Measurements from ENCODE around the gene HNRNPUL1. TPM values are rescaled to one million over a fixed set of nuclear protein-coding genes. Genes with fewer than 3 reads are reported as not detected.

HNRNPUL1 gene
- total RNA-seq, 2 experiments from 2014 or later, result 194 to 360 TPM

DNA sequence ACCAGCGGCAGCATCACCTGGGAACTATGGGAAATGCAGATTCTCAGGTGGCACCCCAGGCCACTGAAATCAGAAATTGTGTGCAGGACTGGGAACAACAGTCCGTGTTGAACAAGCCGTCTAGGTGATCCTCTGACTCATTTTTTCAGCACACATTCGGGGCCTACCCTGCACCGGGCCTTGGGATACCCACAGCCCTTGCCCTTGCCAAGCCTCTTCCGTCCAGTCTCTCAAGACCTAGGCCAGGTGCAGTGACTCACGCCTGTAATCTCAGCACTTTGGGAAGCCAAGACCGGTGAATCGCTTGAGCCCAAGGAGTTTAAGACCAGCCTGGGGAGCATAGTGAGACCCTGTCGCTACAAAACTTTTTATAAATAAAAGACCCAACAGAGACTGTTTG is 71.3 kb downstream of the HNRNPUL1 start:
- BruUV-seq (replicated peaks), result no TSS peak
- ChIA-PET POLR2A (no interaction called here), CTCF (ENCODE audit: unreplicated experiment) (no interaction called here)
- no peak overlapping the region for H2AFZ ChIP-seq (ENCODE audit: low read length)
- H3K9me2 ChIP-seq (ENCODE audit: insufficient read depth, low read length), result no peaks in the 10 kb centered on the region
- H3K9me3 ChIP-seq (ENCODE audit: low read length), result no peaks in the 10 kb centered on the region
- no peaks in the 10 kb centered on the region for H3K79me2 ChIP-seq (ENCODE audit: insufficient read depth, low read depth, low read length)
- no peaks in the 10 kb centered on the region for H3K4me1 ChIP-seq (ENCODE audit: insufficient read depth, low read length, poor library complexity, severe bottlenecking)
- intact Hi-C loops (cut with micrococcal nuclease; ENCODE audit: unreplicated experiment), result no loop called here
- TF ChIP-seq CTCF (conservative IDR thresholded peaks at IDR 0.05; ENCODE audit: low read length), result no peak
- DNase-seq (ENCODE audit: low spot score), result no peak
- no peak overlapping the region for H3K4me2 ChIP-seq (ENCODE audit: low read length)
- no peak overlapping the region for H3K27ac ChIP-seq (ENCODE audit: low read depth, low read length, poor library complexity, severe bottlenecking)
- H4K20me1 ChIP-seq (ENCODE audit: insufficient read depth, low read length), result no peaks in the 10 kb centered on the region; the same call in 1 of the 2 replicates
- H3K4me3 ChIP-seq (ENCODE audit: low read depth, low read length, poor library complexity, severe bottlenecking), result no peak overlapping the region
- peaks cover 89% of the 10 kb centered on the region for H3K36me3 ChIP-seq (ENCODE audit: insufficient read depth, low read length)

DNA sequence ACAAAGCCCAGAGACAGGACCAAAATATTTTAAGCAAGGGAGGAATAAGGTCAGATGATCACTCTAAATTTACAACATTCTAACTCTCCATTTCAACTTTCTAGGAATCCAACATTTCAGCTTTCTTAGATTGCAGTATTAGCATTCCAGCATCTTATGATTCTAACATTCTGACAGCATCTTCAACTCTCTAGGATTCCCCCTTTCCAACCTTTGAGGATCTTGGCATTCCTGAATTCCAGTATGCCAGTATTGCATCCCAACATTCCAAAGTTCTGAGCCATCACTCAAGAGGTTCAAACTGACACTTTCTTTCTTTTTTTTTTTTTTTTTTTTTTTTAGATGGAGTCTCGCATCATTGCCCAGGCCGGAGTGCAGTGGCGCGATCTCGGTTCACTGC is 75.8 kb downstream of the HNRNPUL1 start:
- Histone ChIP-seq H3K4me1 (ENCODE audit: insufficient read depth, low read length, poor library complexity, severe bottlenecking) (no peaks in the 10 kb centered on the region), H3K4me2 (ENCODE audit: low read length) (no peak overlapping the region), H3K27ac (ENCODE audit: low read depth, low read length, poor library complexity, severe bottlenecking) (no peak overlapping the region), H3K4me3 (ENCODE audit: low read depth, low read length, poor library complexity, severe bottlenecking) (no peak overlapping the region), H3K79me2 (ENCODE audit: insufficient read depth, low read depth, low read length) (no peaks in the 10 kb centered on the region), H3K36me3 (ENCODE audit: insufficient read depth, low read length) (peaks cover 85% of the 10 kb centered on the region), H3K9me3 (ENCODE audit: low read length) (no peaks in the 10 kb centered on the region), H4K20me1 (ENCODE audit: insufficient read depth, low read length) (no peaks in the 10 kb centered on the region; the same call in 1 of the 2 replicates), H2AFZ (ENCODE audit: low read length) (no peak overlapping the region), H3K9me2 (ENCODE audit: insufficient read depth, low read length) (no peaks in the 10 kb centered on the region)
- ChIA-PET POLR2A (interaction anchor here (1.0 kb wide), 1 partner anchor 9 kb away, joined by 3 read pairs; no protein-coding TSS in a partner anchor), CTCF (ENCODE audit: unreplicated experiment) (no interaction called here)
- DNase-seq (ENCODE audit: low spot score), result no peak
- intact Hi-C loops (cut with micrococcal nuclease; ENCODE audit: unreplicated experiment), result no loop called here
- BruUV-seq (replicated peaks), result TSS peak; percentile 90
- no peak for TF ChIP-seq EZH2phosphoT487 (IDR thresholded peaks at IDR 0.05; ENCODE audit: borderline replicate concordance, low read depth, low read length)
- TF ChIP-seq CTCF (conservative IDR thresholded peaks at IDR 0.05; ENCODE audit: low read length), result no peak

DNA sequence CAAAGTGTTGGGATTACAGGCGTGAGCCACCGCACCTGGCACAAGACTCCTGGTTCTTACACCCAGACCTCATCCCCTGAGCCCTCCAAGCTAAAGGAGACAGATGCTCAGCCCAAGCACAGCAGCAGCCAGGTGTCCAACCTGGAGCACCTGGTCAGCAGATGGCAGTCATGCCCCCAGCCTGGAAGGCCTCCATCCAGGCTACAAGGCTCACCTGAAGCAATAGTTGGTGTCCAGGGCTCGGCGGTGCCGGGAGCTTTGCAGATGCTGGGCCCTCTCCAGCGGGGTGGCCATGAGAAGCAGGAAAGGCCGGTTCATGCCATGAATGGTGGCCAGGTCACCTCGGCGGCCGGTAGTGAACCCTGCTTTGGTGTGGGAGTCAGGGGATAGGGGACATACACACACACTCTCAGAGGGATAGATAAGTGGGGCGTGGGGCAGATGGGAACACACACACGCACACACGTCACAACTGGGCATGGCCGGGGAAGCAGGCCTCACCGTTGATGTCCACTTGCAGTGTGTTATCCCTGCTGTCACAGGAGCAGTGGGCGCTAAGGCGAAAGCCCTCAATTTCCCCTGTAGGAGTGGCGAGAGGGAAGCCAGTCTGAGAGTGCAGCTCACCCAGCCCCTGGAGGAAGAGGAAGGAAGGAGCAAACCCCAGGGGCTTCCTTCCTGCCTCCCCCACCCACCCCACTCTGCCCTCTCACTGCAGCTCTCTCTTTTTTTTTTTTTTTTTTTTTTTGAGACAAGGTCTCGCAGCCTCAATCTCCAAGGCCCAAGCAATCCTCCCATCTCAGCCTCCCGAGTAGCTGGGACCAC is 77.7 kb downstream of the HNRNPUL1 start:
- peaks cover 83% of the 10 kb centered on the region for H3K36me3 ChIP-seq (ENCODE audit: insufficient read depth, low read length)
- no peaks in the 10 kb centered on the region for H3K9me3 ChIP-seq (ENCODE audit: low read length)
- POLR2A ChIA-PET, result no interaction called here
- TF ChIP-seq EZH2phosphoT487 (IDR thresholded peaks at IDR 0.05; ENCODE audit: borderline replicate concordance, low read depth, low read length) (no peak), CTCF (conservative IDR thresholded peaks at IDR 0.05; ENCODE audit: low read length) (no peak)
- intact Hi-C loops (cut with micrococcal nuclease; ENCODE audit: unreplicated experiment), result no loop called here
- BruUV-seq (replicated peaks), result no TSS peak
- H3K9me2 ChIP-seq (ENCODE audit: insufficient read depth, low read length), result no peaks in the 10 kb centered on the region
- H3K27ac ChIP-seq (ENCODE audit: low read depth, low read length, poor library complexity, severe bottlenecking), result no peak overlapping the region
- H3K4me1 ChIP-seq (ENCODE audit: insufficient read depth, low read length, poor library complexity, severe bottlenecking), result no peaks in the 10 kb centered on the region
- no peak overlapping the region for H3K4me3 ChIP-seq (ENCODE audit: low read depth, low read length, poor library complexity, severe bottlenecking)
- H3K4me2 ChIP-seq (ENCODE audit: low read length), result no peak overlapping the region
- no peaks in the 10 kb centered on the region; the same call in 1 of the 2 replicates for H4K20me1 ChIP-seq (ENCODE audit: insufficient read depth, low read length)
- DNase-seq (ENCODE audit: low spot score), result no peak
- no peak overlapping the region for H2AFZ ChIP-seq (ENCODE audit: low read length)
- CTCF ChIA-PET (ENCODE audit: unreplicated experiment), result interaction anchor here (0.6 kb wide), 1 partner anchor 68 kb away, joined by 5 read pairs; no protein-coding TSS in a partner anchor
- no peaks in the 10 kb centered on the region for H3K79me2 ChIP-seq (ENCODE audit: insufficient read depth, low read depth, low read length)

Data from OCI-LY7 (cell line).